Ovary (tissue), 9 donors: ENCODE measurements around the gene ROBO2. TPM values are rescaled to one million over a fixed set of nuclear protein-coding genes. Genes with fewer than 3 reads are reported as not detected.

ENCODE experiments used
- DNase-seq, 5 donors: peaks; one replicate each; pipeline ENCODE4 v3.0.0-alpha.2; 2019 to 2020
- H3K27ac ChIP-seq, 2 donors: fragments of 200-600 bp; one replicate each; pipeline versions ENCODE4 v1.5.1 to v1.8.0; 2019 to 2022
- H3K27me3 ChIP-seq: fragments of 200-600 bp; one replicate; pipeline ENCODE4 v1.8.0; 2022
- H3K36me3 ChIP-seq: fragments of 200-600 bp; sonication (generic); one replicate; pipeline ENCODE4 v1.5.1; 2019
- H3K4me1 ChIP-seq: one replicate; pipeline ENCODE4 v1.8.1; 2013; ENCODE audit warnings: mild to moderate bottlenecking, moderate library complexity; ENCODE audit not compliant: insufficient read depth
- H3K4me3 ChIP-seq: fragments of 200-600 bp; sonication (generic); one replicate; pipeline ENCODE4 v1.5.1; 2017
- H3K9me3 ChIP-seq, 2 donors: fragments of 200-600 bp in 1 of 2; sonication (generic) in 1 of 2; one replicate each; pipeline versions ENCODE4 v1.5.1 to v1.8.1; 2013 to 2019; ENCODE audit warnings: mild to moderate bottlenecking in 1 of 2, moderate library complexity in 1 of 2
- EP300 ChIP-seq: sonication (generic); formaldehyde crosslinking; IDR thresholded peaks from one replicate; pipeline ENCODE4 v1.6.1; 2017; ENCODE audit warnings: antibody characterized with exemption
- POLR2A ChIP-seq: fragments of 450-650 bp; IDR thresholded peaks from one replicate; pipeline ENCODE4 v1.6.1; 2017; ENCODE audit warnings: antibody characterized with exemption, mild to moderate bottlenecking, moderate library complexity
- WGBS, 3 donors: extraction: QIAGEN DNeasy Blood & Tissue Kit in 1 of 3; methylation state at CpG; one replicate each; pipeline versions ENCODE4 v1.1.5 to v1.1.7; 2013 to 2017; 5-methylcytosine and 5-hydroxymethylcytosine counted together
- intact Hi-C, 4 donors: fragments of 100-400 bp; cut with DNase I; formaldehyde crosslinking; loops; one replicate each; pipeline versions ENCODE4 v1.11.0 to v1.15.1; 2022 to 2023
- polyA plus RNA-seq, 2 donors: library from polyadenylated mRNA; stranded (reverse); fragments of 200-250 nt in 1 of 2; fragments of 350-450 nt in 1 of 2; fragmentation: Illumina TruSeq in 1 of 2; extraction: RNeasy Lipid Tissue Mini Kit (QIAGEN cat#74804) in 1 of 2; gene quantifications; one replicate each; pipeline ENCODE4 v1.2.3, GENCODE V29; 2013 to 2014
- total RNA-seq, 7 donors: library from RNA; depleted of rRNA in 2 of 7; stranded (reverse); fragments of >200 nt in 2 of 7; fragmentation: NEBNext Ultra II Directional in 3 of 7; extraction: Animal tissue kit (Norgen Biotek cat#: 25700) in 3 of 7; gene quantifications; one replicate each; pipeline versions ENCODE4 v1.1.0 to v1.2.4, GENCODE V29; 2016 to 2023
- TF ChIP-seq, protein P1 (sequence below), 3 donors: fragments of 450-650 bp in 2 of 3; fragments of 200-600 bp in 1 of 3; IDR thresholded peaks; one replicate each; pipeline versions ENCODE4 v1.5.1 to v1.8.0; 2016 to 2022; ENCODE audit warnings: antibody characterized with exemption in 3 of 3, mild to moderate bottlenecking in 1 of 3
- donor health status: DM: no; HTN: no; CAD: no; lungs with moderate emphysema.
- donor health status: DM: no; HTN: no; CAD: no.
- donor health status: Bipolar disorder and iron deficiency.
- donor health status: DM: yes; HTN: yes; CAD: no.
- donor health status: DM: no; HTN: no; CAD: no.
- donor health status: DM: yes; HTN: yes; CAD: no.

ROBO2 gene
- total and polyA plus RNA-seq, 9 donors, result 3.4 to 14.8 (median 5.6) TPM

DNA sequence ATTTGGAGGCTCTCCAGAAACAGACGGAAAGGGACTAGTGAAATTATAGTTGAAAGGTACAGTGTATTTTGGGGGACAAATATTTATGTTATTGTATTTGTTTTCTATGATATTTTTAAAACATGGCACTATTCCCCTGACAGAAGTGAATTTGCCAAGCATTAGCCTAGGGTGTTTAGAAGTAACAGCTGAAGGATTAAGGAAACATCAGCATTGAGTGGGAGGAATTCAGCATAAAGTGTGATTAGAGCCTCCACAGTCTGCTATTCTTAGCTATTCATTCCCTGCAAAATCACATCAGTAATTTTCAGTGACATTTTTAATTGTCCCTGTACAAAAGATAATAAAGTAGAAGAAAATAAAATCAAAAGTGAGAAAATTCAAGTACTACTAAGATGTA lies 231.4 kb downstream of the ROBO2 start:
- no peaks in the 10 kb centered on the region for H3K27me3 ChIP-seq
- DNase-seq, result no peak
- WGBS, 3 donors, result 19 to 39% (median 25%) methylated on average over 1 of the region's 1 CpG
- no peak overlapping the region for H3K27ac ChIP-seq
- H3K4me1 ChIP-seq, result no peaks in the 10 kb centered on the region
- intact Hi-C loops, result no loop called here
- no peaks in the 10 kb centered on the region for H3K9me3 ChIP-seq
- H3K4me3 ChIP-seq, result no peak overlapping the region
- no peak for TF ChIP-seq EP300
- TF ChIP-seq POLR2A, result no peak
- TF ChIP-seq, protein P1, sequence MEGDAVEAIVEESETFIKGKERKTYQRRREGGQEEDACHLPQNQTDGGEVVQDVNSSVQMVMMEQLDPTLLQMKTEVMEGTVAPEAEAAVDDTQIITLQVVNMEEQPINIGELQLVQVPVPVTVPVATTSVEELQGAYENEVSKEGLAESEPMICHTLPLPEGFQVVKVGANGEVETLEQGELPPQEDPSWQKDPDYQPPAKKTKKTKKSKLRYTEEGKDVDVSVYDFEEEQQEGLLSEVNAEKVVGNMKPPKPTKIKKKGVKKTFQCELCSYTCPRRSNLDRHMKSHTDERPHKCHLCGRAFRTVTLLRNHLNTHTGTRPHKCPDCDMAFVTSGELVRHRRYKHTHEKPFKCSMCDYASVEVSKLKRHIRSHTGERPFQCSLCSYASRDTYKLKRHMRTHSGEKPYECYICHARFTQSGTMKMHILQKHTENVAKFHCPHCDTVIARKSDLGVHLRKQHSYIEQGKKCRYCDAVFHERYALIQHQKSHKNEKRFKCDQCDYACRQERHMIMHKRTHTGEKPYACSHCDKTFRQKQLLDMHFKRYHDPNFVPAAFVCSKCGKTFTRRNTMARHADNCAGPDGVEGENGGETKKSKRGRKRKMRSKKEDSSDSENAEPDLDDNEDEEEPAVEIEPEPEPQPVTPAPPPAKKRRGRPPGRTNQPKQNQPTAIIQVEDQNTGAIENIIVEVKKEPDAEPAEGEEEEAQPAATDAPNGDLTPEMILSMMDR (IDR thresholded peaks at IDR 0.05), result no peak
- H3K36me3 ChIP-seq, result no peaks in the 10 kb centered on the region

DNA sequence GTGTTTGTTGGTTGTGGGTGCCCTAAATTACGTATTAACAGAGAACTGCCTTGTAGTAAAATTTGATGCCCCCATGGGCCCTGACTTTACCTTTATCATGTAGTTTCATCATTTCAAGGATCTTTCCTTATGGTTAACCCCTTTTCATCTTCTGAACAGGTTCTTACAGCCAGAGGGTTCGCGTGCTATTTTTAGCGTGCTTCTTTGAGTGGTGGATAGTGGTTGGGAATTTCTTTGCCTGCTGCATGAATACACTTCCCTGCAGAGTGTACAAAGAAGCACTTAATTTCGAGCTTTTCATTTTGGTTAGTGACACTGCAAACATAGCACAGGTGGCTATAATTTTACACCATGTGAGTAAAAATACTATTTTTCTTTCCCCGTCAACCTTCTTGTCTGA lies 231.8 kb downstream of the ROBO2 start:
- intact Hi-C loops, result no loop called here
- TF ChIP-seq, protein P1 (IDR thresholded peaks at IDR 0.05), result no peak
- TF ChIP-seq POLR2A, result no peak
- no peak for TF ChIP-seq EP300
- Histone ChIP-seq H3K4me3 (no peak overlapping the region), H3K36me3 (no peaks in the 10 kb centered on the region), H3K4me1 (no peaks in the 10 kb centered on the region), H3K9me3 (no peaks in the 10 kb centered on the region), H3K27ac (no peak overlapping the region), H3K27me3 (no peaks in the 10 kb centered on the region)
- no peak for DNase-seq
- WGBS, 3 donors, result 70 to 87% (median 75%) methylated on average over 6 of the region's 6 CpGs

DNA sequence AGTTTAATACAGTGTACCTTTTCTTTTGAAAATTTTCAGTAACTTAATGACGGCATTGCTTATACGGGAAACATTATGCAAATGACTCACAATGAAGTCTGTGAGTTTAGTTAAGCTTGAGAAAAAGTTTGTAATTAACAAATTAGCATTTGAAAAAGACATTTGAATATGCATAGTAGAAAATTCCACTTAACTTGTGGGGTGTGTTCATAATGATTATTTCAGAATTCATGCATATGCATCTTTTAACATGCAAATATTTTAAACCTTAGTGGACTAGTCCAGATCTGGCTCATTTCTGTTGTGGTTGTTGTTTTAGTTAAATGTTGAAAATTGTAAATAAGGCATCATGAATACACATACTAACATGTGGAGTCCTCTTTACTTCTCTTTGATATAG lies 239.4 kb downstream of the ROBO2 start:
- H3K9me3 ChIP-seq, result no peaks in the 10 kb centered on the region
- no peak overlapping the region for H3K27ac ChIP-seq
- peaks cover 1% of the 10 kb centered on the region for H3K4me1 ChIP-seq
- no peak overlapping the region for H3K4me3 ChIP-seq
- intact Hi-C loops, result no loop called here
- 95 to 96% (median 96%) methylated on average over 2 of the region's 2 CpGs for WGBS, 3 donors
- no peaks in the 10 kb centered on the region for H3K27me3 ChIP-seq
- no peaks in the 10 kb centered on the region for H3K36me3 ChIP-seq
- no peak for DNase-seq
- TF ChIP-seq POLR2A (no peak), EP300 (no peak)
- TF ChIP-seq, protein P1 (IDR thresholded peaks at IDR 0.05), result no peak

DNA sequence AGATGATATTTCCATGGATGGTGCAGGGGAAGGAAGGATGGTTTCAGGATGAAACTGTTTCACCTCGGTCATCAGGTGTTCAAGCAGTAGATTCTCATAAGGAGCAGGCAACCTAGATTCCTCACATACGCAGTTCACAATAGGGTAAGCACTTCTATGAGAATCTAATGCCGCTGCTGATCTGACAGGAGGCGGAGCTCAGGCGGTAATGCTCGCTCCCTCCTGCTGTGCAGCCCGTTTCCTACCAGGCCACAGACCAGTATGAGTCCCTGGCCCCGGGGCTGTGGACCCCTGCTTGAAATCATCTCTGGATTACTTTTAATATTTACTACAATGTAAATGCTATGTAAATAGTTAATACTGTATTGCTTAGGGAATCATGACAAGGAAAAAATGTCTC lies 241.8 kb downstream of the ROBO2 start:
- WGBS, 3 donors, result 90 to 94% (median 93%) methylated on average over 8 of the region's 8 CpGs
- TF ChIP-seq EP300, result no peak
- no peak for TF ChIP-seq POLR2A
- TF ChIP-seq, protein P1 (IDR thresholded peaks at IDR 0.05), result no peak
- Histone ChIP-seq H3K36me3 (no peaks in the 10 kb centered on the region), H3K9me3 (no peaks in the 10 kb centered on the region), H3K4me3 (no peak overlapping the region), H3K27ac (no peak overlapping the region), H3K27me3 (no peaks in the 10 kb centered on the region), H3K4me1 (peaks cover 1% of the 10 kb centered on the region)
- intact Hi-C loops, result no loop called here
- DNase-seq, result no peak

DNA sequence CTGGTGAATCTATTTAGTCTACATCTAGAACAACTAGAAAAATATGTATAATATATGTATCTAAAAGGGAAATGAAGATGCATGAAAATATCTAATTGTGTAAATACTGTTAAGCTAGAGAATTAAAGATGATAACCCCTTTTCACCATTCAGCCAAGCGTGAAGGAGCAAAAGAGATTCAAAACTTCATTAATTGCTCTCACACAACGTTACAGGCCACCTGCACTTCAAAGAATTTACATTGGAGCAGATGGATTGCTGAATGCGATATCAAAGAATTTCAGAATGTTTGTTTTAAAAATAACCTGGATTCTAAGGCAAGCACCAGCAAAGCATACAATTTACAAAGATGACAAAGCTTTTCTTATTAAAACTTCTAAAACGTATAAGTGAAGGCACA lies 243.2 kb downstream of the ROBO2 start:
- peaks cover 1% of the 10 kb centered on the region for H3K4me1 ChIP-seq
- no peaks in the 10 kb centered on the region for H3K36me3 ChIP-seq
- no peaks in the 10 kb centered on the region for H3K9me3 ChIP-seq
- H3K4me3 ChIP-seq, result no peak overlapping the region
- no peaks in the 10 kb centered on the region for H3K27me3 ChIP-seq
- TF ChIP-seq, protein P1 (IDR thresholded peaks at IDR 0.05), result no peak
- no peak for TF ChIP-seq POLR2A
- no peak for TF ChIP-seq EP300
- 70 to 83% (median 78%) methylated on average over 4 of the region's 4 CpGs for WGBS, 3 donors
- intact Hi-C loops, result no loop called here
- no peak overlapping the region for H3K27ac ChIP-seq
- no peak for DNase-seq
